Activated naive CD4-positive, alpha-beta T cell treated with anti-CD3 and anti-CD28 coated beads, Interleukin-2, amount 10 ng/mL, durations not matched to agents 7 days and 5 days (primary cell): ENCODE results near the gene CYP4V2.
A peak's percentile ranks its signal among the peaks of the same experiment; 100 is the strongest.

Experiments used
- CTCF ChIA-PET: fragments of 350-600 bp; sonication (Branson Sonifier 250); formaldehyde crosslinking; loops from one replicate; lab custom pipeline; 2021; ENCODE audit warnings: antibody characterized with exemption; lab: Charles Lee
- DNase-seq: peaks from one replicate; pipeline ENCODE4 v3.0.0-alpha.2; 2020
- H3K27ac Mint-ChIP-seq: one replicate; pipeline ENCODE4 v1.8.0; 2021; ENCODE audit warnings: mild to moderate bottlenecking, moderate library complexity, mixed read lengths
- H3K27me3 Mint-ChIP-seq: one replicate; pipeline ENCODE4 v1.8.0; 2021; ENCODE audit warnings: mild to moderate bottlenecking, mixed read lengths
- H3K36me3 Mint-ChIP-seq: one replicate; pipeline ENCODE4 v1.8.0; 2021; ENCODE audit warnings: mixed read lengths
- H3K4me1 Mint-ChIP-seq: one replicate; pipeline ENCODE4 v1.8.0; 2021; ENCODE audit warnings: mixed read lengths
- H3K4me3 Mint-ChIP-seq: one replicate; pipeline ENCODE4 v1.8.0; 2021; ENCODE audit warnings: mild to moderate bottlenecking, moderate library complexity, mixed read lengths
- H3K9me3 Mint-ChIP-seq: one replicate; pipeline ENCODE4 v1.8.0; 2021; ENCODE audit warnings: mixed read lengths

The CYP4V2 gene

DNA sequence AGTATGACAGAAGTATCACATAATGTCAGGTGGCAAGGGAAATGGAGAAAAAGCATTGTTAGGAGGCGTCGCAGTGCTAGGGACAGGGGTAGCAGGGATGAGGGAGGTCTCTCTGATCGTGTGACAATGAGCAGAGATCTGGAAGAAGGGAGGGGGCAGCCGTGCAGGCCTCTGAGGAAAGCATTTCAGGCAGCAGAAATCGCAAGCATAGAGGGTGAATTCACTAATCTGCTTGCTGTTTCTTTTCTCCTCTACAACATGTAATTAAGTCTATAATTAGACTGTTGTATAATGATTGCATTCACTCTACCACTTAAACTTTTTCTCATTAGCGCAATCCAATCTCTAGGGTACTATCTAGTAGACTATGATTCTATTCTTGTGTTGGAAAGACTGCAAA is 9.1 kb downstream of the CYP4V2 start:
- H3K27ac Mint-ChIP-seq: no peak overlapping the region
- H3K4me3 Mint-ChIP-seq: no peak overlapping the region
- H3K9me3 Mint-ChIP-seq: no peaks in the 10 kb centered on the region

DNA sequence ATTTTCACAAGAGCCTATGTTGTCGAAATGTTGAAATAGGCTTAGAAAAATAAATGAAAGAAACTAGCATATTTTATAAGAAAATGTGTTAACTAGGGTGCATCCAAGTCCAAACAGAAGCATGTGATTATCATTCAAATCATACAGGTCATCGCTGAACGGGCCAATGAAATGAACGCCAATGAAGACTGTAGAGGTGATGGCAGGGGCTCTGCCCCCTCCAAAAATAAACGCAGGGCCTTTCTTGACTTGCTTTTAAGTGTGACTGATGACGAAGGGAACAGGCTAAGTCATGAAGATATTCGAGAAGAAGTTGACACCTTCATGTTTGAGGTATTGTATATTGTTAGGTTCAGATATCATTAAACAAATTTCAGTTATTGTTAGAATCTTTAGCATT is 9.6 kb downstream of the CYP4V2 start:
- no peak overlapping the region for H3K27ac Mint-ChIP-seq
- no peak overlapping the region for H3K4me3 Mint-ChIP-seq
- DNase-seq: no peak
- no peaks in the 10 kb centered on the region for H3K9me3 Mint-ChIP-seq
- CTCF ChIA-PET: interaction anchor here (0.8 to 2.1 kb wide), 3 partner anchors 11 to 54 kb away, joined by 3 to 19 read pairs (median 3); partner anchors contain the start of gene CYP4V2
- peaks cover 40% of the 10 kb centered on the region for H3K4me1 Mint-ChIP-seq
- H3K27me3 Mint-ChIP-seq: no peaks in the 10 kb centered on the region
- peaks cover 10% of the 10 kb centered on the region for H3K36me3 Mint-ChIP-seq

More for the DNA sequence above, 9.1 kb downstream of the CYP4V2 start:
- peaks cover 40% of the 10 kb centered on the region for H3K4me1 Mint-ChIP-seq
- DNase-seq: no peak
- no peaks in the 10 kb centered on the region for H3K27me3 Mint-ChIP-seq
- H3K36me3 Mint-ChIP-seq: peaks cover 13% of the 10 kb centered on the region
- CTCF ChIA-PET: no interaction called here

DNA sequence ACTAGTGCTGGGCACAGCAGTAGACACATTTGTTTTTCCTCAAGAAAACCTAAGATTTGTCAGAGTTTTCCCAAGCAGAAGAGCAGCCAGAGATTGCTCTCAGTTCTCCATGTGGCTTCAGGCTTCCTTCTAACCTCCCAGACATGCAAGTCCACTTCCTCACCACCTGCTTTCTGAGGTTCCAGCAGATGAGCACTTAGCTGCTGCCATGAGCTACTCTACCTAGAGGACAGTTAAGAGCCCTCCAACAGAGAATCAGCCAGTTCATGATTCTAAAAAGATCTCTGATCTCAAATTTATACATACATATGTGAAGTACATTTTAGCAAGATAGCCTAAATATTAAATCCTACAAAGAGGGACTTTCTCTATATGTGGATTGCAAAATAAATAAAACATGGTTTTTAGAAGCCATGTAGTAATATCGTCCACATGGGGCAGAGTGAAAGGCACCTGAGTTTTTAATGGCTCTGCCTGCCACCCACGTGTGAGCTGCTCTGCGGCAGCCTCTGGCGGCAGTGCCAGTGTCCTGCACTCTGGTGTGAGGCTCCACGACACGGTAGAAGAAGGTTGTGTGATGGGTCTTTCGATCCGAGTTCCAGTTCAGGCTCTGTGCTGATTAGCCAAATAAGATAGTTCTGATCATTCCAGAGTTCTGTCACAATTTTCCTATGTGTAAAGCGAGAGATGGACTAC is 10.3 kb downstream of the CYP4V2 start:
- DNase-seq: peak; percentile 78
- H3K4me3 Mint-ChIP-seq: no peak overlapping the region
- CTCF ChIA-PET: interaction anchor here (0.8 to 2.1 kb wide), 4 partner anchors 11 to 133 kb away, joined by 3 to 19 read pairs (median 6); partner anchors contain the start of genes CYP4V2 and TLR3

GRCh38 chr4:186202490-186203140 is 11.2 kb downstream of the CYP4V2 start:
- Mint-ChIP-seq H3K27ac (peak overlapping the region; percentile 91), H3K36me3 (peaks cover 2% of the 10 kb centered on the region), H3K4me3 (no peak overlapping the region), H3K27me3 (no peaks in the 10 kb centered on the region), H3K9me3 (no peaks in the 10 kb centered on the region), H3K4me1 (peaks cover 42% of the 10 kb centered on the region)
- CTCF ChIA-PET: interaction anchor here (1.5 to 2.1 kb wide), 3 partner anchors 12 to 134 kb away, joined by 3 to 19 read pairs (median 8); partner anchors contain the start of genes CYP4V2 and TLR3
- no peak for DNase-seq

More for the DNA sequence above, 10.3 kb downstream of the CYP4V2 start:
- Mint-ChIP-seq H3K9me3 (no peaks in the 10 kb centered on the region), H3K27ac (peak overlapping the region; percentile 19), H3K4me1 (peaks cover 42% of the 10 kb centered on the region), H3K36me3 (peaks cover 8% of the 10 kb centered on the region), H3K27me3 (no peaks in the 10 kb centered on the region)

GRCh38 chr4:186203406-186203805 is 12.0 kb downstream of the CYP4V2 start:
- Mint-ChIP-seq H3K36me3 (peaks cover 4% of the 10 kb centered on the region), H3K4me3 (peak overlapping the region; percentile 74), H3K4me1 (peaks cover 42% of the 10 kb centered on the region), H3K27ac (peak overlapping the region; percentile 91), H3K9me3 (no peaks in the 10 kb centered on the region), H3K27me3 (no peaks in the 10 kb centered on the region)
- CTCF ChIA-PET: interaction anchor here (1.2 to 1.9 kb wide), 3 partner anchors 12 to 135 kb away, joined by 3 to 8 read pairs (median 5); partner anchors contain the start of genes CYP4V2 and TLR3
- DNase-seq: peak; percentile 26

- CTCF ChIA-PET: interaction anchor here (1.2 to 1.3 kb wide), 2 partner anchors 13 to 54 kb away, joined by 3 to 5 read pairs; partner anchors contain the start of gene CYP4V2
- H3K9me3 Mint-ChIP-seq: peaks cover 7% of the 10 kb centered on the region
- H3K4me1 Mint-ChIP-seq: peaks cover 42% of the 10 kb centered on the region
- H3K36me3 Mint-ChIP-seq: peaks cover 11% of the 10 kb centered on the region
- peak overlapping the region; percentile 91 for H3K27ac Mint-ChIP-seq
- H3K27me3 Mint-ChIP-seq: no peaks in the 10 kb centered on the region
- peak; percentile 89 for DNase-seq
- peak overlapping the region; percentile 74 for H3K4me3 Mint-ChIP-seq
Observed at GRCh38 chr4:186204103-186204559, 12.8 kb downstream of the CYP4V2 start.

DNA sequence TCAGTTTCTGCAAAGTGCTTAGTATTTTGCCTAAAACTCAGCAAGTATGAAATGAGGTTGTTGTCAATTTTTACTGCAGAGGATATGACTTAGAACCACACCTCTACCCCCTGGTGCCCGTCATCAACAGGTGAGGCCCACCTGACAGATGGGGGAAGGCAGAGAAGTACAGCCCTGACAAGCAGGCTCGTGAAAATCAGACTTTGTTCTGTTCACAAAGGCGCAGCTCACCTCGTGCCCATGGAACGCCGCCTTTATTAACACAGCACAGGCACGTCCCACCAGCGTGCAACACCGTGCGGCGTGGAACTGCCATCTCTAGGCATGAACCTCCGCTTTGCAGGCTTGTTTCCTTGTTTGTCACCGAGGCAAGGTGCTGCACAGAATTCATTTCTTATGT is 13.3 kb downstream of the CYP4V2 start:
- H3K27me3 Mint-ChIP-seq: no peaks in the 10 kb centered on the region
- H3K4me1 Mint-ChIP-seq: peaks cover 42% of the 10 kb centered on the region
- H3K9me3 Mint-ChIP-seq: peaks cover 10% of the 10 kb centered on the region
- H3K4me3 Mint-ChIP-seq: peak overlapping the region; percentile 74
- H3K36me3 Mint-ChIP-seq: peaks cover 16% of the 10 kb centered on the region
- peak overlapping the region; percentile 91 for H3K27ac Mint-ChIP-seq
- DNase-seq: peak; percentile 26
- CTCF ChIA-PET: interaction anchor here (1.3 kb wide), 1 partner anchor 14 kb away, joined by 3 read pairs; the partner anchor contains the start of gene CYP4V2

DNA sequence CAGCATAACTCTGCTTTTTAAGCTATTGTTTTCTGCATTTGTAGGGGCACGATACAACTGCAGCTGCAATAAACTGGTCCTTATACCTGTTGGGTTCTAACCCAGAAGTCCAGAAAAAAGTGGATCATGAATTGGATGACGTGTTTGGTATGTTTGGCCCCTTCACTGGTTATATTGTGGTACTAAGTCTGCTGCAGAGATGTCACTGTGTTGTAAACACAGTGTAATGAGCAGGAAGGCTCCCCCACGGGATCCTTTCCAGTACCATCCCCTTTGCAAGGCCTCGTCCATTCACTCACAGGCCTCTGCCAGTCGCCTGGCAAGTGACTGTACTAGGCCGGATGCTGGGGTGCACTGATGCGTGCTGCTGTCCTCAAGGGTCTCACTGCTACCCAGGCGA is 13.8 kb downstream of the CYP4V2 start:
- no peak for DNase-seq
- CTCF ChIA-PET: interaction anchor here (1.0 kb wide), 1 partner anchor 15 kb away, joined by 3 read pairs; no protein-coding TSS in a partner anchor

GRCh38 chr4:186216465-186217024 is 25.2 kb downstream of the CYP4V2 start:
- CTCF ChIA-PET: no interaction called here
- no peaks in the 10 kb centered on the region for H3K4me1 Mint-ChIP-seq
- no peak overlapping the region for H3K27ac Mint-ChIP-seq
- H3K4me3 Mint-ChIP-seq: no peak overlapping the region
- H3K27me3 Mint-ChIP-seq: peaks cover 5% of the 10 kb centered on the region
- no peaks in the 10 kb centered on the region for H3K9me3 Mint-ChIP-seq
- DNase-seq: no peak
- H3K36me3 Mint-ChIP-seq: peaks cover under 1% of the 10 kb centered on the region

More for the DNA sequence above, 13.8 kb downstream of the CYP4V2 start:
- peaks cover 42% of the 10 kb centered on the region for H3K4me1 Mint-ChIP-seq
- peaks cover 10% of the 10 kb centered on the region for H3K9me3 Mint-ChIP-seq
- H3K27ac Mint-ChIP-seq: peak overlapping the region; percentile 71
- peaks cover 16% of the 10 kb centered on the region for H3K36me3 Mint-ChIP-seq
- peak overlapping the region; percentile 74 for H3K4me3 Mint-ChIP-seq
- H3K27me3 Mint-ChIP-seq: no peaks in the 10 kb centered on the region

DNA sequence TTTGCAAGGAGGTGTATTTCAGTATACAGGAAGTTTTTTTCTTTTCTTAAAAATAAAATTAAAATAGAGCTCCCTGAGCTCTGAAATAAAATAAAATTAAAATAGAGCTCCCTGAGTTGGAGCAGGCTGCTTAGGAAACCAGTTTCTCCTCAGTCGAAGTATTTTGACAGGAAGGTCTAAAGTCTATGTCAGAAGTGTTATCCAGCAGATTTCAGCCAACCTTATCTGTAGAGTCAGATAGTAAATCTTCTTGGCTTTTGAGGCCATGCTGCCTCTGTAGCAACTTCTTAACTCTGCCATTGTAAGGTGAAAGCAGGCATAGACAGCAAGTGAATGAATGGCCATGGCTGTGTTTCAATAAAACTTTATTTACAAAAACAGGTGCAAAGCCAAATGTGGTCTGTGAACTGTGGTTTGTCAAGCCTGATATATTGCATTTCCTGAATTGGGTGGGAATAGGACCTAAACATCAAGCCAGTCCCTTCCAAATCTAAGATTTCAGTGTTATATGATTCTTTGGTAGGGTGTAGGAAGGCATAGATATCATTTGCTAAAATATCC is 26.4 kb downstream of the CYP4V2 start:
- Mint-ChIP-seq H3K9me3 (no peaks in the 10 kb centered on the region), H3K36me3 (no peaks in the 10 kb centered on the region), H3K4me3 (no peak overlapping the region), H3K27me3 (peaks cover 5% of the 10 kb centered on the region), H3K4me1 (no peaks in the 10 kb centered on the region), H3K27ac (no peak overlapping the region)
- DNase-seq: no peak
- CTCF ChIA-PET: no interaction called here

GRCh38 chr4:186221624-186222023 is 30.3 kb downstream of the CYP4V2 start:
- no peak overlapping the region for H3K4me3 Mint-ChIP-seq
- CTCF ChIA-PET: no interaction called here
- no peak overlapping the region for H3K27ac Mint-ChIP-seq
- H3K27me3 Mint-ChIP-seq: no peaks in the 10 kb centered on the region
- no peaks in the 10 kb centered on the region for H3K4me1 Mint-ChIP-seq
- H3K36me3 Mint-ChIP-seq: no peaks in the 10 kb centered on the region
- no peak for DNase-seq
- peaks cover 13% of the 10 kb centered on the region for H3K9me3 Mint-ChIP-seq

DNA sequence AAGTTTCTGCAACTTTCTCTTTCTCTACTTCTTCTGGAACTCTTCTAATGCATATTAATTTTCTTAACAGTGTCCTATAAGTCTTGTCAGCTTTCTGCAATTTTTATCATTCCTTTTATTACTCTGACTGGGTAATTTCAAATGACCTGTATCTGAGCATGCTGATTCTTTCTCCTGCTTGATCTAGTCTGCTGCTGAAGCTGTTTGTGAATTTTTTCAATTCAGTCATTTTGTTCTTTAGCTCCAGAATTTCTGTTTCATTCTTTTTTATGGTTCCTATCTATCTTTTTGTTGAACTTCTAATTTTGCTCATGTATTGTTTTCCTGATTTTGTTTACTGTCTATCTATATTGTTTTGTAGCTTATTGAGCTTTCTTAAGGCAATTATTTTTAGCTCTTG is 34.5 kb downstream of the CYP4V2 start:
- Mint-ChIP-seq H3K36me3 (no peaks in the 10 kb centered on the region), H3K4me3 (no peak overlapping the region), H3K4me1 (no peaks in the 10 kb centered on the region), H3K9me3 (peaks cover 15% of the 10 kb centered on the region), H3K27me3 (no peaks in the 10 kb centered on the region), H3K27ac (no peak overlapping the region)
- no peak for DNase-seq
- CTCF ChIA-PET: no interaction called here

GRCh38 chr4:186226521-186227189 is 35.3 kb downstream of the CYP4V2 start:
- no peak overlapping the region for H3K27ac Mint-ChIP-seq
- no peak for DNase-seq
- CTCF ChIA-PET: no interaction called here
- peaks cover 15% of the 10 kb centered on the region for H3K9me3 Mint-ChIP-seq
- no peak overlapping the region for H3K4me3 Mint-ChIP-seq
- H3K36me3 Mint-ChIP-seq: no peaks in the 10 kb centered on the region
- no peaks in the 10 kb centered on the region for H3K27me3 Mint-ChIP-seq
- no peaks in the 10 kb centered on the region for H3K4me1 Mint-ChIP-seq
